ENCODE measurements around the gene LPCAT4.

- TF ChIP-seq CTCF (IDR thresholded peaks at IDR 0.05; ENCODE audit: borderline replicate concordance, extremely low read depth, low read length, poor library complexity, severe bottlenecking) (no peak), EZH2 (IDR thresholded peaks at IDR 0.05; ENCODE audit: borderline replicate concordance, low read depth, low read length, severe bottlenecking) (no peak)
These were observed 32.3 kb downstream of the LPCAT4 start for GRCh38 chr15:34334672-34335071.
